NAMALWA (cell line): ENCODE results near the gene SYT13.

ENCODE experiments used
- DNase-seq: peaks from one replicate; pipeline ENCODE4 v3.0.0-alpha.2; 2015; ENCODE audit warnings: low spot score

SYT13 gene

DNA sequence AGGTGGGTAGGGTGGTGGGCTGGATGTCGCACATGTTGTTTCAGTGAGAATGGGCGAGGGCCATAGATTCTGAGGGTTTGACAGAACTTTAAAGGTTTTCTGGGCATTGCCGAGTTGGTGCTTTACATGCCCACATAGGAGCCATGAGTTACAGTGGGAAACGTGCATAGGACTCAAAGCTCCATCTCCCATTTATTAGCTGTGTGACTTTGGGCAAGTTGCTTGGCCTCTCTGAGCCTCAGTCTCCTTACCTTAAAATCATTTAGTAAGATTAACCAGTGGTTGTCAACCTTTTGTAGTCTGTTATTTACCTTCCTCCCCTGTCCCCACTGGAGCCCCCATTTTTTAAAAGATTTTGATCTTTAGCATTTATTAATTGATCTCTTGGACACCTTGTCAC, 67.4 kb downstream of the SYT13 start:
- no peak for DNase-seq

DNA sequence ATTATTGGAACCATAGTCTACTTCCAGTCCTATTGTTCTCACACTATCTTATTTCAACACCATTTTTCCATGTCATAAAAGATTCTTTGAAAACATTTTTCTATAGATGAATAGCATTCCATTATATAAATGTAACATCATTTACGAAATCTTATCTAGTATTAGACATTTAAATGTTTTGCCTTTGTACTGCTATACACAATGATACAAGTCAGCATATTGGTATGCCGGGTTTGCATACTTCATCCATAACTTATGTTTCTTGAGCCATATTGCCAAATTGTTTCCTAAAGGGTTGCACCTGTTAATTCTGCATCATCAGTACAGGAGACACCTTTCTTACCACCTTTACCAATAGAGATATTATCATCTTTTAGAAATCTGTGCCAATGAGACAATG, 68.2 kb downstream of the SYT13 start:
- no peak for DNase-seq

DNA sequence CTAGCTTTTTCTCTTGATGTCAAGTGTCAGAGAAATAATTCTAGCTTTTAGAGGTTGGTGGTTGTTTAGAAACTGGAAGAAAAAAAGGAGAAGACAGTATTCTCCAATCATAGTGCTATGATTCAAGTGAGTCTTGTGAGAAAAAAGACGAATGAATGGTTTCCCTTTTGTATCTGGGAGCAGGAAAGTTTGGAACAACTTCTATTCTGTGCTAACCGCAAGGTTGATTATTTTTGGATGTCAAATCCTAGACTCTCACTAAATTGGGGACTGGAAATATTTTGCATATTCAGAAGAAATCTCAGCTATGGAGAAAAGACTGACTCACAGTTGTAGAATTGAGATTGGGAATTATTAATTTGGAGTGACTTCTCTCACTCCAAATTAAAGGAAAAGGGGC, 69.2 kb downstream of the SYT13 start:
- no peak for DNase-seq

DNA sequence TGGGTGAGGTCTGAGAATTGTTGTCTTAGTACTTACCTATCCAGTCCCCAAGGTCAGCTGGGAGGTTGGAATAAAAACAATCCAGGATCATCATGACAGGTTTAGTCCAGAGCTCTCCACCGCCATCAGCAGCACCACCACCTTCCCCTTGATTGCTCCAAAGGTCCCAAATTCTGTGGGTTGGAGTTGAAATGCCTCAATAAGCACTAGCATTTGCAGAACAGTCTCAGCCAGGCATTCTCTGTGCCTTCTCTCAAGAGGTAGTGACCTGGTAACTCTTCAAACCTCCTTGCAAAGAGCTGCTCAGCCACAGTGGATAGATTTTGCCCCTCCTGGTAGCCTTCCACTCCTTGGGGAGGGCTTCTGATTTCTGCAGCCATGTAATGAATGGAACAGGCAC, 70.1 kb downstream of the SYT13 start:
- DNase-seq, result no peak

DNA sequence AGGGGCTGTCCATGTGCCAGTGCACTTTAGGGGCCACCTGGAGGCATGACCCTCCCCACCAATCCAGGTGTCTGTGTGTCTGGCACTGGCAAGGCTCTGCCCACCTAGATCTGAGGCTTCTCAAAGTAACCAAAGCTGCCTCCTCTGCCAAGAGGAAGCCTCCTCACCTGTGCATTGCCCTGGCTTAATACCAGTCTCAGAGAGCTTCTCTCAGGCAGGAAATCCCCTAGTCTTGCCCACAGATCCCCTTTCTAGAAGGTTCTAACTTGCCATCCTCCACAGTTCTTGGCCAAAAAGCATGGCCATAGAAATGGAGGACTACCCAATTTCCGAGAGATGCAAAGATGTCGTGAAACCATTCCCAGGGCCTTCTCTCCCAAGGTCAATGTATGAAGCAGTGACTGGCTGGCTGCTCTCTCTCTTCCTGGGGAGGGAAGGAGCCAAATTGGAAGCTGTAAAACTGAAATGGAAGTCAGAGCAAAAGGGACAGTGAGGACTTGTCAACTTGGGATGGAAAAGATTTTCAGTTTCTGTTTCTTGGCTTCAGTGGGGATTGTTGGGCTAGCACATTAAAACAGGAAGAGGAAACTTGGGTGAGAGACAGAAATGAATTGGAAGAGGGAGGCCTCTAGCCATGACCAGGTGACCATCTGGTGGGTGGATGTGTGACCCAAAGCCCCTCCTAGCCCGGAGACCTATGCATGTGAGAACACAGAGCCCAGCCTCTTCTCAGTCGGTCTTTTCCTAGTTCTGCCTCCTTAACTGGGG, 70.9 kb downstream of the SYT13 start:
- DNase-seq, result no peak

DNA sequence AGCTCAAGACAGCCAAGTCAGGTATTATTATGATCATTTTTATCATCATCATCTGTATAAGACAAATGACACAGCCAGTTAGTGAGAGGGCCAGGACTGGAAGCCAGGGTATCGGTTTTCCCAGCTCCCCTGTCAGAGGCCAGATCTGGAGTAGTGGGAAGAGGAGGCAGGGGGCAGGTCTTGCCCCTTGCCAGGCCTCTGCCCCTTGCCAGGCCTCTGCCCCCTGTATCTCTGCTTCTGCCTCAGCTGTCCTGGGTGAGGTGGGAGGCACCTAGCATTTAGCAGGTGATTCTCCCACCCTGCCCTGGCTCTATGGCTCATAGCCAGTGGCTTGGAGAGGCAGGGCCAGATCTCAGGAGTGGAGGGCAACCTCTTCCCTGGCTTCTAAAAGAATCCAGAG, 72.4 kb downstream of the SYT13 start:
- no peak for DNase-seq

DNA sequence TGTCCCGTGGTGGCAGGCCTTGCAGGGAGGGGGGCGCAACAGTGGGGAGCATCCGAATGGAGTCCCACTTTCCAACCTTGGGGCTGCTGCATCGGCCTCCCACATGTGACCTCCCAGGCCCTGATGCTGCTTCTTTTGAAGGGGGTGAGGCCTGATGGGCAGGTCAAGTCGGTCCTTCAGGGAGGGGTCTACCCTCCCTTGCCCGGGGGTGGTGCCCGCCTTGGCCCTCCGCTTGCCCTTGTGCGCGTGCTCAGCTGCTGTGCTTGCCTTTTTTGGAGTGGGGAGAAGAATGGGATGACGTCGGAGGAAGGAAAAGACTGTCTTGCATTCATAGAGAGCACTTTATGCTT, 72.8 kb downstream of the SYT13 start:
- no peak for DNase-seq

DNA sequence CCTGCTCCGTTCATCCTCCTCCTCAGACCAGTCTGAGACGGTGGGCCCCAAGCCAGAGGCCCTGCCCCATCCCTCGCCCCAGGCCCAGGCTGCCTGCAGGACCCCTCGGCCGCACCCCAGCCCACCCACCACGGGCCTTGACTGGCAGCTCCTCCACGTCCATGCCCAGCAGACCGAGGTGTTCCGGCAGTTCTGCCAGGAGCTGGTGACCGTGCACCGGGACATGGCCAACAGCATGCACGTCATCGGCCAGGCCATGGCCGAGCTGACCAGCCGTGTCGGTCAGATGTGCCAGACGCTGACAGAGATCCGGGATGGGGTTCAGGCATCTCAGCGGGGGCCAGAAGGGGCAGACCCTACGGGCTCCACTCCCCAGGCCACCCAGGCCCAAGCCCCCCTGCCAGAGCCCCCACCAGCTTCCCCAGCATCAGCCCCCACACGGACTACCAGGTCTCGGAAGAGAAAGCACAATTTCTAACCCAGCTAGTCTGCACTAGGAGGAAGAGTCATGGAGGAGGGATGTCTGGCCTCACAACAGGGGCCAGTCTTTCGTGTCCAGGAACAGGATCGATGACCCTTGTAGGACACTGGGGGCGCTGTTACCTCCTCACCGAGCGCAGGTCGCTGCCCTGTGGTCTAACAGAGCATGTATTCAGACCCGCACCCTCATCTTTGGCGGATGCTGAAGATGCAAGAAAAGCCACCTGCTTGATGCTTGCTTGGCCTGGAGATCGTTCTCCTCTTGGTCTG, 73.4 kb downstream of the SYT13 start:
- no peak for DNase-seq

DNA sequence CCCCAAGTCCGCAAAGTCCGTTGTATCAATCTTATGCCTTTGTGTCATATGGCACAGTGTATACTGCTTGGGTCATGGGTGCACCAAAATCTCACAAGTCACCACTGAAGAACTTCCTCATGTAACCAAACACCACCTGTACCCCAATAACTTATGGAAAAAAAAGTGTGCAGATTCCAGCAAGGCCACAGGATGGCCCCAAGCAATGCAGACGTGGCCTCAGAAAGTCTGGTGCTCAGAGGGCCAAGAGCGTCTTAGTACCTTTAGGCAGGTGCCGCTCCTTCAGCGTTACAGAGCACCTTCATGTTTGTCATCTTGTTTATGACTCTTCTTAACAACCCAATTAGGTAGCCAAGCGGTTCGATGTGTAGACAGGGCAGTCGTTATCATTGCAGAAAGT, 74.4 kb downstream of the SYT13 start:
- no peak for DNase-seq

DNA sequence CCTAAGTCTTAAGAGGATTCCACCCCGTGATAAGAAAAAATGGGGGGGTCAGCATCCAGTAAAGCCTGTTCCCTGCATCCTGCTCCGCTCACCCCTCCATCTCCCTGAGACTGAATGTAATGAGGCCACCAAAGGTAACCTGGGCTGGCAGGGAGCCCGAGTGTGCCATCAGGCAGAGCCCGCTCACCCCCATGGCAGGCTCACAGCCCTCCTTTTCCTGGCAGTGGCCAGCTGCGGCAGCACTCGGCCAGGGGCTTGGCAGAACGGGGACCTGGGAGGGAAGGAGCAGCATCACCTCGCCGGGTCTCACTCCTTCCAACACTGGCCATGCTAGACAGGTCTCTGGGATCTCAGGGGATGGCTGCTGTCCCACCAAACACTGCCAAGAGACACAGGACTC, 75.3 kb downstream of the SYT13 start:
- DNase-seq, result no peak

DNA sequence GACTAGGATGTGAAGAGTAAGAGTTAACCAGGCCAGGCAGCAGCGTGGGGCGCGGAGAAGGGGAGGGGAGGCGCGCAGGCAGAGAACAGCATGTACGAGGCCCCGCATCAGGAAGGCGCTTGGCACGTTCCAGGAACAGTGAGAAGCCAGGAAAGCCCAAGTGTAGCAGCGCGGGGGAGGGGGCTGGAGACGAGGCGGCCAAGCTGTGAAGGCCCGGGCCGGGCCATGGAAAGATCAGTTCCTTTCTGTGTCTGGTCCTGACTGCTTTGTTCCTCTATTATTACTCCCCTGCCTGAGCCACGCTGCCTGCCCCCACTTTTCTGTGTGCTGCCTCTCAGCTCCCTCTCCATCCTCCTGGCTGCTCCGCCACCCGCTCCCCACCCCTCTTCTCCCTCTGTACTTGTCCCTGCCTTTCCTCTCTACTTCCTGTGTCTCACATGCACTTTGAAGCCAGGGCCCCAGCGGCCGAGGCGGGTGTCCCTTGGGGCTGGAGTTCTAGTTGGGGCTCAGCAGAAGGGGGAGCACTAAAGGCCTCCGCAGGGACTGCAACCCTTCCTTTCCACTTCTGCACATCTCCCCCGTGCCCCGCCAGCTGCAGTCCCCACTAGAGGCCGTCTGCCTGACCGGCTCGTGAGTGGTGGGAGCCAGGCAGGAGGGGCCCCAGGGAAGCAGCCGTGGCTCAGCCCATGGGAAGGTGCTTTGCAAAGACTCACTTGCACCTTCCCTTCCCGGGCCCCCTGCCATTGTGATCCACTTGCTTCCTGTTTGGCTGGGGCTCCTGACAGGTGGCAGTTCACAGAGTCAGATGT, 76.0 kb downstream of the SYT13 start:
- DNase-seq, result peak; percentile 28

DNA sequence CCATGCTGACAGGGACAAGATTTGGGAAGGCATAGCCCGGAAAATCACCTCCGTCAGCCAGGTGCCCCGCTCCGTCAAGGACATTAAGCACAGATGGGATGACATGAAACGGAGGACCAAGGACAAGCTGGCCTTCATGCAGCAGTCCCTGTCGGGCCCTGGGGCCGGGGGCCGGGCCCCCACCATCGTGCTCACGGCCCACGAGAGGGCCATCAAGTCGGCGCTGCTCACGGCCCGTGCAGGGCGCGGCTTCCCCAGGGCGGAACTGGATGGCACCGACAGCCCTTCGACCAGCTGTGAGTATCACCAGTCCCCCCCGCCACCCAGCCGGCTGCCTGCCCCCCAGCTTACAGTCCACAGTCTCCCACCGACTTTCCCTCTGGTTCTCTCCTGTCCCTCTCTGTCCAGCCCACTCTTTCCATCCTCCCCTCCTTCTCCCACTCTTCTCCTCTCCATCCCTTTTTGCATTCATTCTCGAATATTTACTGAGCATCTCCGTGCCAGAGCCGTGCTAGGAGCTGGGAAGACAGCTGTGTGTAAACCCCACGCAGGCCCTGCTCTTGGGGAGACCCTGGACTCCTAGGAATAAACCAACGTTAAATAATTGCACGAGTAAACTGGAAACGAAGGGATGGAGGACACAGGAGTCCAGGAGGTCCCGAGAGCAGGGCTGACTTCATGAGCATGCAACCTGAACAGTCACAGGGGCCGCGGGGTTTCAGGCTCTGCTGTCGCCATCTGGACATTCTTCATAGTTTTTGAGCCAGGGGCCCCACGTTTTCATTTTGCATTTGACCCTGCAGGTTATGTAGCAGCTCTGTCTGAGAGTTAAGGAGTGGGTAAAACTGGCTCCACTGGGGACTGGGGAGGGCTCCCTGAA, 76.9 kb downstream of the SYT13 start:
- no peak for DNase-seq

DNA sequence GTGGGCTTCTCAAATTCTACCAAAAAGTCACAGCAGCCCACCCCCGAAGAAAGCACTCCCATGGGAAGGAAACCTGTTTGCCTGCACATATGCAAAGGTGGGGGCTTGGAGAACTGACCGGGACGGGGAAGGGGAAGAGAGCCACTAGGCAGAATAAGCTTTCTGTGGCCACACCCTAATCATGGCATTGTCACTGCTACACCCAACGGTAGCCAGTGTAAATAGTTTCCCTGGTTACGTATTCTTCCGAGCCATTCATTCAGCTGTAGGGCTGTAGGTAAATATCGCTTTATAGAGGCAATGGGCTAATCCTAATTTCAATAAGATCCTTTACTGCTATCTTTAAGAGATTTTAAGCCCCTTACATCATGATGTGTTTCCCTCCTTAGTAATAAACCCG, 78.0 kb downstream of the SYT13 start:
- no peak for DNase-seq

DNA sequence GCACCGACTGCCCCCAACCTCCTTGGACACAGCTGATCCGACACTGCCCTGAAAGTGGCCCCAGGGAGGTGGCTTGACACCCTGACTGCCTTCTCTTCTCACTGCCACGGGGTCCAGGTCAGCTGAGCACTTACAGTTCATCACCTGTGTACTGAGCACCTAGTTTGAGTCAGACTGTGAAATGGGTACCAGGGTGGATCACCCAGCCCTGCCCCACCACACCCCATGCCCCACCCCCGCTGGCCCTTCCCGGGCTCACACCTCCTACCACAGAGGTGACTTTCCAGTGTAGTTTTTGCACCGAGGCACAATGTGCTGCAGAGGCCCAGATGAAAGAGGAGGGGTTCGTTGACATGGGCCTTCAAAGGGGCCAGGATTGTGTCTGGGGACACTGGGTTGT, 80.2 kb downstream of the SYT13 start:
- DNase-seq, result no peak

DNA sequence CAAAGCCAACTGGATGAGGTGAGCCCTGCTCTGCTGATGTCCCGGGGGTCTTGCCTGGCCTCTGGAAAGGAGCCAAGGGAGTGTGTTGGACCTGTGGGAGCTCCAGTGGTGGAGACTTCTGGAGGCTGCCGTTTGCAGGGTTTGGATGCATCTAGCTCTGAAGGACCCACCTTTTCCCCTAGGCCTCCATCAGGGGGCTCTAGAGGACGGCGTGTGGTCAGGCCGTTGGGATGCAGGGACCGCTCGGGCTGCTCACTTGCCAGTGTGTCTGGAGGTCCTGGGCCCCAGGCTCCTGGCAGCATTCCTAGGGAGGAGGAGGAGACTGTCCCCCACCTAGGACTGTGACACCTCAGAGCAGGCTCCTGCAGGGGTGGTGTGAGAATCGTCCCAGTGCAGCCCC, 81.4 kb downstream of the SYT13 start:
- no peak for DNase-seq

DNA sequence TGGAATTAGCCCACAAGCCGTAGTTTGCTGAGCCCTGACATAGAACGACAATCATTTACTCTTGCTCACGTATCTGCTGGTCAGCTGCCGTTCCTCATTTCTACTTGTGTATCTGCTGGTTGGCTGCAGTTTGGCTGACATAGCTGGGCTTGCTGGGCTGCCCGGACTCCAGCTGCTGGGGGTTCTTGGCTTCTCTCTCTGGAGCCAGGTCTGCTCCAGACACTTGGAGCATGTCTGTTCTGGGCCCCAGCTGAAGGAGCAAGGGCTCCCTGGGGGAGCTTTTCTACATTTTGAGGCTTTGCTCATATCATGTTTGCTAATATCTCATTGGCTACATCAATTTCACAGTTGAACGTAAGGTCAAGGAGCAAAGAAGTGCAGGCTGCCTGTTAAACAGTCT, 92.4 kb downstream of the SYT13 start:
- DNase-seq, result no peak
